HG03066 (cell line): ENCODE results near the gene REEP1.

Experiments
- ATAC-seq: cut with Tn5 transposase; IDR thresholded peaks from one replicate; pipeline ENCODE4 v1.9.1; 2021; ENCODE audit warnings: low read depth; ENCODE audit not compliant: unreplicated experiment

The REEP1 gene

DNA sequence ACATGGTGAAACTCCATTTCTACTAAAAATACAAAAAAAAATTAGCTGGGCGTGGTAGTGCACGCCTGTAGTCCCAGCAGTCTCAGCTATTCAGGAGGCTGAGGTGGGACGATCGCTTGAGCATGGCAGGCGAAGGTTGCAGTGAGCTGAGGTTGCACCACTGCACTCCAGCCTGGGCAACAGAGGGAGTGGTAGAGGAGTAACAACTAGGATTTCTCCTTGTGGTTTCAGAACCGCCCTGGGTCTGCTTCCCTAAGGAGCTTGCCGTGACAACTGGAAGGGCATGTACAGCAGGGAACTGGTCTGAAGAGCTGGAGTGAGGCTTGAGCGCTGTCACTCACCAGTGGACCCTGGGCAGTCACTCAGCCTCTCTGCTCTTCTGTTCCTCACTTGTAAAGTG is 29.1 kb downstream of the REEP1 start:
- ATAC-seq: no peak

- no peak for ATAC-seq
Measured at GRCh38 chr2:86307431-86307830, 30.0 kb downstream of the REEP1 start.

DNA sequence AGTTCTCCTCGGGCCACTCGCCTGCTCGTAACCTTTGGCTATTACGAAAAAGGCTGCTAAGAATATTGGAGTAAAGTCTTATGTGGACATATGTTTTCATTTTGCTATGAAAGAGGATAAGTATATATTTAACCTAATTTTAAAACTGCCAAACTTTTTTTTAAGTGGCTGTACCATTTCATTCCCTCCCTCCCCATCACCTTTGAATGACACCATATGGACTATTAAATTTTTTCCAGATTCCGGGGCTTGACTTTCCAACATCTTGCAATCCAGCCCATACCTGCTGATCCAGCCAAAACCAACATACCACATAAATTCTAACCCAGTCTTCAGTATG is 31.5 kb downstream of the REEP1 start:
- no peak for ATAC-seq

DNA sequence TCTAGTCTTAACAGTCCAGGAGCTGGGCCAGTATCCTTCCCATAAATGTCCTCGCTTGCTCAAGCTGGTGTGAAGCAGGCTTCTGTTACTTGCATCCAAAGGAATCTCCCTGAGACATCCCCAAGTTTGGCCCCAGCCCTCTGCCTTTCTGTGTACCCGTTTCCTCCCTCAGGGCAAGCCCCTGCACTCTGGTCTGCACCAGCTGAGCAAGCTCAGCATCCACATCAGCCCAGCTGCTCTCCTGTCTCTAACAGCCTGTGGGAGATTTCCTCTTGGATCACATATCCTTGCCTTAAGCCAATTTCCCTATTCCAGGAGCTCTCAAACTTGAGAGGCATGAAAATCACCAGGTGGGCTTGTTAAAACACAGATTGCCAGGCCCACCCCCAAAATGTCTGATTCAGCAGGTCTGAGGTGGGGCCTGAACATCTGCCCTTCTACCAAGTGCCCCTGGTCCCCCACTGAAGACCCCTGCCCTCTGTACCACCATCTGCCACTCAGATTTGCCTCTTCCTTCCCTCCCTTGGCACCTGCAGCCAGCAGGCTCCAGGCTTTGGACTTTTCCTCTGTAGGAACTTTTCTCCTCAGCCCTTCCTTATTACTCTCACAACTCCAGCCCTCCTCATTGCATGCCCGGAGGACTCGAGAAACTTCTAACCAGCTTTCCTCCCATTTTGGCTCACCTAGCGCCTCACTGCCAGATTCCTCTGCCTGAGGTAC is 32.1 kb downstream of the REEP1 start:
- no peak for ATAC-seq

DNA sequence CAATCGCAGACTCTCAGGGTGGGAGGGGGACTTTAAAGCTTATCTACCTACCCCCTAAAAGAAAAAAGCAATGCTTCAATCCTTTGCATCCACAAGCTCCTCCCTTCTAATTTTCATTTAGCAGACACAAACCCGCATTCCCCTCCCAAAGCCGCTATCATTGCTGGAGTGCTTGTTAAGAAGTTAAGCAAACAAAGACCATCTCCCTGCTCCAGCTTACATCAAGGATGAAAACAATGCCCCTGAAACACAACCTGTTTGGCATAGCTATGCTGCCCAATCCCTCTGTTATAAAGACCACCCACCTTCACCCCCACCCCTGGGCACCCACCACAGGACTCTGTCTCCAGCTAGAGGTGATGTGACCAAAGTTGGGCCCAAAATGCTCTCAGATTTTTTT is 33.0 kb downstream of the REEP1 start:
- ATAC-seq: no peak

DNA sequence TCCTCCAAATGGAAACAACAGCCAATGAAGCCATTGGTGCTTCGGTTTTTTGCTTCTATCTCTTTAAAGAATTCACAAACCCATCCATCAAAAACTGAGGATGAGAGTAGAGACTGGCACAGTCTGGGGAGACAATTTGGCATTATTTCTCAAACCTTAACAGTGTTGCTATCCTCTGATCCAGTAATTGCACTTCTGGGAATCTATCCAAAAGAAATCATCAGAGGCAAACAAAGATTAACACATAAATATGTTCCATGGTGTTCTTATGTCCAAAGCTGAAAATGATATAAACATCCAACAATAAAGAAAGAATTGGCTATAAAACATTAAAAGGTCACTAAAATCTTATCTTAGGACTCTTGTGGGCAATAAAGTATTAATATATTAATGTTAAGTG is 35.1 kb downstream of the REEP1 start:
- no peak for ATAC-seq

DNA sequence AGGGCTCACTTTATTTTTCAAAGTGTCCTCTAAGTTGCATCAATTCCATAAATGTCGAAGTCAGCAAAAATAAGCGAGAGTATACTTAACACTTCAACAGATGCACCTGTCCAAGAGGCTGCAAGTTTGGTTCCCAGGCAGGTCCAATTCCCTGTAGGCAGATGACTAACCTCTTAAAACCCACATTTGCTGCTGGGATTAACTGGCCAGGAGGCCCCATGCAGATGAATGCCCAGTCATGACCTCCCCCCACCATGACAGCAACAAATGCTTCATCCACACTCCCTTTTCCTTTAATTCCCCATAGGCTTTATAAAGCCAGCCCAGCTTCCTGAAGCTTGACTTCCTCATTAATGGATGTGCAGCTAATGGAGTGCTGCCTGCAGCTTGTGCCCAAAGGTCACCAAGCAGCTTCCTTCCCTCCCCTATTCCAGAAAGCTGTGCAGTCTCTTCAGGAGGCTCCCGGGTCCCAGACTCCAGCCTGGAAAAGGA is 35.7 kb downstream of the REEP1 start:
- ATAC-seq: no peak

GRCh38 chr2:86301009-86301408 is 36.4 kb downstream of the REEP1 start:
- no peak for ATAC-seq

- ATAC-seq: no peak
Measured at GRCh38 chr2:86300496-86300895, 36.9 kb downstream of the REEP1 start.

DNA sequence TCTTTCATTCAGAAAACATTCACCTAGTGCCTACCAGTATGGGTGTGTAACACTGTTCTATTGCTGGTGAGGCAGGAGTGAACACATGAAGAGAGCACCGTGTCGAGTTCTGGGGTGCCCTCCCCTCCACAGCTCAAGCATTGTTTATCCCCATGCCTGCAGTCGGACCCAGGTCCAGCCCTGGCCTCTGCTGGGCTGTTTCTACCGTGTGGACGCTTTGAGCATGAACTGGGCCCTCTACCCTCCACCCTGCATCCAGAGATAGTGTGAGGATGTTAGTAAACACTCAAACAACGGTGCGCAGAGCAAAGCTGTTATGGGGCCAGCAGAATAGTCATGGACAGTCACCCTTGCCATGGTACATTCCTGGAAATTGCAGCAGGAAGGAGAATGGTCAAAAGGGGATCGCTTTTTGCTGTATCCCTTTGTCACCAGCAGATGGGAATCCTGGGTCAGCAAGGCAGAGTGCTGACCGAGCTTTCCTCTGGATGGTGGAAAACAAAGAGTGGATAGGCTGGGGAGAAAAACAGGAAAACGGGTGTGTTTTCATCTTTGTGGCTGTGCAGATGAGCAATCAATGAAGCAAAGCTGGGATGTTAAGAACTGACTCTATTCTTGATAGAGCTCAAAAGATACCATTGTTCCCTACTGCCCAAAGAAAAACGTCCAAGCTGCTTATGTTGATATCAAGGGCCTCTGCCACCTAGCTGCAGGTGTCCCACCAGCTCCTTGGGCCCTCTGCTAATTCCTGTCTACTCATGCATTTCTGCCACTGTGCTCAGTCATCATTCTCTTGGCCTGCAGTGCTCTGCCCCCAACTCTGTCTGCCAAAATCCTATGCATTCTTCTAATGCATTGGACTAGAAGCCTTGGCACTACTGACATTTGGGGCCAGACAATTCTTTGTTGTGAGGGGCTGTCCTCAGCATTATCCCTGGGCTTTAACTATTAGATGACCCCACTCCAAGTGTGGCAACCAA is 38.7 kb downstream of the REEP1 start:
- ATAC-seq: no peak

GRCh38 chr2:86297382-86298147 is 39.9 kb downstream of the REEP1 start:
- no peak for ATAC-seq

GRCh38 chr2:86296947-86297346 is 40.5 kb downstream of the REEP1 start:
- no peak for ATAC-seq

GRCh38 chr2:86295066-86295465 is 42.4 kb downstream of the REEP1 start:
- no peak for ATAC-seq

DNA sequence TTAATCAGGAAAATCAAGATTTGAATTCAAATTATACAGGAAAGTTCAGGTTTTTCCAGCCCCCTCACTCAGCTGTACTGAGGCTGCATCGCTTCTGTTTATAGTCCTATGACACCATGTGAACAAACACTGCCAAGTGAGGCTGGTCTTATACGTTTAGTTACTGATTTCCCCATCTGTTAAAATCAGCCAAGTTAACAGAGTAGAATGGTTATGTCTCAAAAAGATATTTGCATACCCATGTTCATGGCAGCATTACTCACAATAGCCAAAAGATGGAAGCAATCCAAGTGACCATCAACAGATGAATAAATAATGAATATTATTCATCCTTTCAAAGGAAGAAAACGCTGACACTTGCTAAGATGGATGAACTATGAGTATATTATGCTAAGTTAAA is 43.8 kb downstream of the REEP1 start:
- no peak for ATAC-seq

DNA sequence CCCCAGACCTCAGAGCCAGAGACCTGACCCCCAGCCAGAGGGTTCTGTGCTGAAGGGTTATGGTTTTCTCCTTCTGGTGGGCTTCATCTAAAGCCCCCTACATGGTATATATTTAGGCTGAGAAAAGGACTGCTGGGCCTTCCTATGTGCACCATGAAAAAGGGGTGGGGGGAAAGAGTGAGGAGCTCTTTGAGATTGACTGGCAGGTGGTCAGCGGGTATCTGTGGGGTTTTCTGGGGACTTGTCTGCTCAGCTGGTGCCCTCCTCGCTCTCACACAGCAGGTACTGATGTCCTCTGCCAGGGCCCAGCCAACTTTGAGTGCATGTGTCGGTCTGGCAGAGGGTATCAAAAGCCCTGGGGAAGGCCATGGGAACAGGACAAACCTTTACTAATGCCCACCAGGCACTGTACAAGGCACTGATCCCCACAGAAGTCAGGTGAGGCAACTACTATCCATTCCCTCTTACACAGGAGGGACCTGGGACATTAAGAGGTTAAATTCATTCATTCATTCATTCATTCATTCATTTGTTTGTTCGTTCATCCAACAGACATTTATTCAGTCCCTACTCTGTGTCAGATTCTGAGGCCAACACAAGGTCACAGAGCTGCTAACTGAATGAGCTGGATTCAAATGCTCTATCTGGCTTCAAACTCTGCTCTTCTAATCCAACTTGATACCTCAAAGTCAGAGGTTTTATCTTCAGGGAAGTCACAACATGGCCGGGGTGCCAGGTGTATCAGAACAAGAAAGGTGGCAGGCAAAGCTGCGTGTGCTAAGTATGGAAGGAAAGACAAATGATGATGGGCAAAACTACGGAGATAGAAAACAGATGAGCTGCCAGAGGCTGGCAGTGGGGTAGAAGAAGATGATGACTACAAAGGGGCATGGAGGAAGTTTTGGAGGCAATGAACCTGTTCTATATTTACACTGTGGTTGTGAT is 44.6 kb downstream of the REEP1 start:
- no peak for ATAC-seq

DNA sequence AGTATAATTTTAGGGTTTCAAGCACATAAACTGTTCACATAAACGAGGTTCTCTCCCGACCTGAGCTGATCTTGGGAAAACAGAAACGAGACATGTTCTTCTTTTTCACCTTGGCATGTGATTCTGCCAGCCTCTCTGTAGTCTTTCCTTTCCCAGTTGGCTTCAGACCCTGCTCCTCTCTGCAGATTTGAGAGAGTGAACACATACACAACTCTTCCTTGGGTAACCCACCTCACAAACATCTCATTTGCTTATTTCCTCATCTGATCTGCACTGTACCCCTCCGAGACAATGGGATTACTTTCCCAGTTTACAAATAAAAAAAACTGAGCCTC is 46.1 kb downstream of the REEP1 start:
- no peak for ATAC-seq

GRCh38 chr2:86290596-86291327 is 46.7 kb downstream of the REEP1 start:
- no peak for ATAC-seq

DNA sequence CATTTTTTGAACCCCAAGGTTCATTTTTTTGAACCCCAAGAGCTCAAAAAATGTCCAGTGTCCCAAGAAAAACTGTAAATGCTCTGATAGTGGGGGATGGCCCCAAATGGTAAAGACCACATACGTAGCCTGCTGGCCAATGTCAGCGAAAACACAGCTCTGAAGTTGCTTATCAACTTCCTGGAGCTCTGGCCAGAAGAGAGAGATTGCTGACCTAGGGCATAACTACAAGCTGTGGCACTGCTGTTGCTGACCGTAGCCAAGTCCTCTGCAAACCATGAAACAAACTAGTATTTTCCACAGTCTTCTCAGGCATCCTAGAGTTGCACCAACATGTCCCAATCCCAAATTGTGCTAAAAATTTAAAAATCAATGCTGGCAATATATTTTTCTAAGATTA is 50.9 kb downstream of the REEP1 start:
- no peak for ATAC-seq

GRCh38 chr2:86285981-86286380 is 51.4 kb downstream of the REEP1 start:
- ATAC-seq: no peak
